HUES6 (cell line): ENCODE data around the gene NIPA2.

Source experiments
- H3K27ac ChIP-seq: 2 replicates; pipeline ENCODE4 v1.7.0; 2013; ENCODE audit warnings: low read depth, mild to moderate bottlenecking, low read length, inconsistent platforms
- H3K27me3 ChIP-seq: 2 replicates; pipeline ENCODE4 v1.6.1; 2013; ENCODE audit warnings: low read length; ENCODE audit not compliant: control insufficient read depth, insufficient read depth
- H3K36me3 ChIP-seq: 2 replicates; pipeline ENCODE4 v1.6.1; 2013; ENCODE audit warnings: low read length; ENCODE audit not compliant: control insufficient read depth, insufficient read depth
- H3K4me1 ChIP-seq: 2 replicates; pipeline ENCODE4 v1.6.1; 2013; ENCODE audit warnings: low read length; ENCODE audit not compliant: control insufficient read depth, insufficient read depth
- H3K4me3 ChIP-seq: 2 replicates; pipeline ENCODE4 v1.5.1; 2013; ENCODE audit warnings: low read depth, low read length
- H3K9ac ChIP-seq: one replicate; pipeline ENCODE4 v1.6.1; 2013; ENCODE audit warnings: mild to moderate bottlenecking, low read length
- H3K9me3 ChIP-seq: 2 replicates; pipeline ENCODE4 v1.6.1; 2013; ENCODE audit warnings: low read depth, low read length; ENCODE audit not compliant: control insufficient read depth, insufficient read depth

The NIPA2 gene

GRCh38 chr15:22903961-22904534, 65.6 kb downstream of the NIPA2 start:
- Histone ChIP-seq H3K4me1 (no peaks in the 10 kb centered on the region), H3K4me3 (no peak overlapping the region), H3K36me3 (peaks cover 69% of the 10 kb centered on the region), H3K27me3 (no peaks in the 10 kb centered on the region), H3K9me3 (peaks cover 3% of the 10 kb centered on the region; the same call in 1 of the 2 replicates), H3K9ac (no peak overlapping the region), H3K27ac (no peak overlapping the region)

GRCh38 chr15:22904736-22905135, 66.3 kb downstream of the NIPA2 start:
- no peaks in the 10 kb centered on the region for H3K9me3 ChIP-seq
- no peak overlapping the region for H3K4me3 ChIP-seq
- no peaks in the 10 kb centered on the region for H3K27me3 ChIP-seq
- no peaks in the 10 kb centered on the region for H3K4me1 ChIP-seq
- H3K27ac ChIP-seq = no peak overlapping the region
- no peak overlapping the region for H3K9ac ChIP-seq
- H3K36me3 ChIP-seq = peaks cover 66% of the 10 kb centered on the region

DNA sequence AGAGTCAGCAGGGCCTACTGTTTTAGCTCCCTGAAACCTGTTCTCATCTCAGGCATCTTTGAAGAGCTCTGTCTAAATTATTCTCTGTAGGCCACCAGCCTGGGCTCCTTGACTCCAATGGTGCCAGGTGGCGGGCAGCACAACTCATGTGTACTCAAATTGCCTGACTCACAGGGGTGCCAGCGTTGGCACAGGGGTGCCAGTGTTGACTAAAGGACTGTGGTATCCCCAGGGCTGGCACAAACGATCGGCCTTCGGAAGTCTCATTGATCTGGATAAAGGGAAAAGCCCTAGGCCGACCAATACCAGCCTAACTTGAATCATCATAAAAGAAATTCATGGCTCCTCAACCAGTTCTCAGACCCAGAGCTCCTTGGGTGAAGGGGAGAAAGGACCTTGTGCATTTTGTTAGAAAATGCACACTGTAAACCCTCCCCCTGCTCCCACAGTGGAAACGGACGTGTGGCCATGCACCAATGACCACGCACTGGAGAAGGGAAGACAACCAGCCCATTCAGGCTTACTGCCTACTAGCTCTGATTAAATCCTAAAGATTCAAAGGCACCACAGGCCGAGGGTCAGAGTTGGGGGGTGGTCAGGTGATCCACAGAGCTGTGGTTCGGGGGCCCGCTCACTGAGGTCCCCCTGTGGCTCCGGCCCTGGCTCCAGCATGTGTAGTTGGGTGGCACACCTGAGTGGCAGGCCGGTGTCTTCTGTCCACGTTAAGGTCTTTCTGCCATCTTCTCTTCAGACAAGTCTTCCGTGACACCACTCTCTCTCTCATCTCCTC, 68.9 kb downstream of the NIPA2 start:
- H3K9me3 ChIP-seq = no peaks in the 10 kb centered on the region
- peaks cover 75% of the 10 kb centered on the region for H3K36me3 ChIP-seq
- H3K27ac ChIP-seq = no peak overlapping the region
- no peaks in the 10 kb centered on the region for H3K4me1 ChIP-seq
- H3K9ac ChIP-seq = no peak overlapping the region
- no peaks in the 10 kb centered on the region for H3K27me3 ChIP-seq
- no peak overlapping the region for H3K4me3 ChIP-seq

DNA sequence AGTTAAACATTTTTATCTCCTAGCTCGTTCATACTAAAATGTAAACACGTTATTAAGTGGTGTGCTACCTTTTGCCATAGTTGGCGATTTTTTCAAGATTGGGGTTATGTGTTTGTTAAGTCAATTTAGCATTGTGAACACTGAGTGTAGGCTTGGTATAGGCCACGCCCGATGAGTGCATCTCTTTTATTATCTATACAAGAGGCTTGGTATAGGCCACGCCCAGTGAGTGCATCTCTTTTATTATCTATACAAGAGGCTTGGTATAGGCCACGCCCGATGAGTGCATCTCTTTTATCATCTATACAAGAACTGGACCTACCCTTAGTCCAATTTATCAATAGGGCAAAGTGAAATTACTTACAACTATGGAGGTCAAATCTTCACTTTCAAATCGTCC, 70.4 kb downstream of the NIPA2 start:
- H3K9me3 ChIP-seq = no peaks in the 10 kb centered on the region
- H3K4me1 ChIP-seq = no peaks in the 10 kb centered on the region
- no peaks in the 10 kb centered on the region for H3K27me3 ChIP-seq
- peaks cover 72% of the 10 kb centered on the region for H3K36me3 ChIP-seq
- no peak overlapping the region for H3K4me3 ChIP-seq
- no peak overlapping the region for H3K9ac ChIP-seq
- H3K27ac ChIP-seq = no peak overlapping the region

DNA sequence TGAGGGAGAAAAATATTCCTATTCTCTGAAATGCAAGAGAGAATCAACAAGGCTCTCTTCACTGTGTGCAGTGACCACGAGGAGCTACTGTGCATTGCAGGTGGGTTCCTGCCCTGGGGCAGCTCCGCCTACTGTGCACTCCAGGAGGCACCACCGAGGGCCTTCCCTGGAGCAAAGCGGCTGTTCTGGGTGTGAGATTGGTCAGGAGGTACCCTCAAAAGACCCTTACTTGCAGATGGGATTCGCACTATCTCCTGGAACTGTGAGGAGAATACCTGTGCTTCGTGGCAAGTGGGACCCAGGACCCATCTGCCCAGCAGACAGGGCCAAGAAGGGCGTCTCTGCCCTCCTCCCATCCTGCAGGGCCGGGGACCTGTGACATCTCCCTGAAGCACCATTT, 72.8 kb downstream of the NIPA2 start:
- no peaks in the 10 kb centered on the region for H3K27me3 ChIP-seq
- H3K36me3 ChIP-seq = peaks cover 77% of the 10 kb centered on the region
- H3K9ac ChIP-seq = no peak overlapping the region
- H3K9me3 ChIP-seq = no peaks in the 10 kb centered on the region
- no peak overlapping the region for H3K27ac ChIP-seq
- no peak overlapping the region for H3K4me3 ChIP-seq
- H3K4me1 ChIP-seq = no peaks in the 10 kb centered on the region

DNA sequence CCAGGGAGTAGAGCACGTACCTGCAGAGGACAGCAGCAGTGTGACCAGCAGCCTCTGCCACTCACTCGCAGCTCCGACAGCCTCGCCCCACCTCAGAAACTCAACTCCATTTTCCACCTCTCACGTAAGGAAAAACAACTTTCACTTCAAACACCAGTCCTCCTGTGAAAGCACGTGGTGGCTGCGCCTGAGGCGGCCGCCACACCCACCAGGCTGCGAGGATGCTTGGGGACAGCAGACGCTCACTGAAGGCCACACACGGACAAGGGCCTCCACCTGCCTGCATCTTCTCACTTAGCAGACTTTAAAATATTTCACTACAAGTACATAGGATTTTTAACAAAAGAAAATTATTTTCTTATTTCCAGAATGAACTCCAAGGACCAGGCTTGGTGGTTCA, 73.8 kb downstream of the NIPA2 start:
- Histone ChIP-seq H3K27me3 (no peaks in the 10 kb centered on the region), H3K4me3 (no peak overlapping the region), H3K27ac (no peak overlapping the region), H3K9me3 (no peaks in the 10 kb centered on the region), H3K4me1 (no peaks in the 10 kb centered on the region), H3K9ac (no peak overlapping the region), H3K36me3 (peaks cover 80% of the 10 kb centered on the region)

DNA sequence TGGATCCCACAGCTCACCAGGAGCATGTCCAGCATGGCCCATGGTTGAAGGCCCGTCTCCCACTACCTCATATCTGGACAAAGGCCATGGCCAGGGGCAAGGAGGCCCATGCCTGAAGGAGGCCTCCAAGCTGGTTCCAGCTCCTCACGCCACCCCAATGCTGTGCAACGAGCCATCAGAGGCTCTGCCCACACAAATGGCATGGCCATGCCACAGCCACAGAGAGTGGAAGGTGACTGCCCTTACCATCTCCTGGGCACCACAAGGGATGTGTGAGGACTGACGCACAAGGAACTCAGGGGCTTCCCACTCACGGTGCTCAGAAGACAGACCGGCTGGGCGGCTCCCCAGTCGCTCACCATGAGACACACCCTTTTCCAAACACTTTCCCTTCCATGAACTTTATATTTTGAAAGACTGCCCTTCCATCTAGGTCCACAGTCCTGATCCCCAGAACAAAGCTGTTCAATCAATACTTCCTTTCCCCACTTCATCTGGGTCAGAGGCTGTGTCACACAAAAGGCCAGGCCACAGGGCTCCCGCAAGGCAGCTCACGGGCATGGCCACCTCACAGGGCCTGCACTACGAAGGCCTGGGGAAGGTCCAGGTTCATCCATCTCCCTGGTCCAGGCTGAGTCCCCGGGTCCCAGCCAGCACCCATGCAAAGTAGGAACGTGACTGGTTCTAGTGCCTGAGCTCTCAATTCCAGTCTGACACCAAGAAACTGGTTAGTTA, 75.3 kb downstream of the NIPA2 start:
- H3K36me3 ChIP-seq = peaks cover 81% of the 10 kb centered on the region

GRCh38 chr15:22915866-22916515, 77.5 kb downstream of the NIPA2 start:
- H3K9me3 ChIP-seq = no peaks in the 10 kb centered on the region
- H3K27me3 ChIP-seq = no peaks in the 10 kb centered on the region
- H3K4me1 ChIP-seq = no peaks in the 10 kb centered on the region
- no peak overlapping the region for H3K27ac ChIP-seq
- H3K4me3 ChIP-seq = no peak overlapping the region
- no peak overlapping the region for H3K9ac ChIP-seq
- peaks cover 68% of the 10 kb centered on the region for H3K36me3 ChIP-seq

More for the DNA sequence above, 75.3 kb downstream of the NIPA2 start:
- Histone ChIP-seq H3K4me3 (no peak overlapping the region), H3K27ac (no peak overlapping the region), H3K4me1 (no peaks in the 10 kb centered on the region), H3K9me3 (no peaks in the 10 kb centered on the region), H3K27me3 (no peaks in the 10 kb centered on the region), H3K9ac (no peak overlapping the region)

- H3K4me3 ChIP-seq = no peak overlapping the region
- H3K9ac ChIP-seq = no peak overlapping the region
- no peaks in the 10 kb centered on the region for H3K4me1 ChIP-seq
- no peaks in the 10 kb centered on the region for H3K27me3 ChIP-seq
- peaks cover 60% of the 10 kb centered on the region for H3K36me3 ChIP-seq
- H3K9me3 ChIP-seq = no peaks in the 10 kb centered on the region
- H3K27ac ChIP-seq = no peak overlapping the region; the same call in 1 of the 2 replicates
Measured at GRCh38 chr15:22916606-22917350, 78.3 kb downstream of the NIPA2 start.

DNA sequence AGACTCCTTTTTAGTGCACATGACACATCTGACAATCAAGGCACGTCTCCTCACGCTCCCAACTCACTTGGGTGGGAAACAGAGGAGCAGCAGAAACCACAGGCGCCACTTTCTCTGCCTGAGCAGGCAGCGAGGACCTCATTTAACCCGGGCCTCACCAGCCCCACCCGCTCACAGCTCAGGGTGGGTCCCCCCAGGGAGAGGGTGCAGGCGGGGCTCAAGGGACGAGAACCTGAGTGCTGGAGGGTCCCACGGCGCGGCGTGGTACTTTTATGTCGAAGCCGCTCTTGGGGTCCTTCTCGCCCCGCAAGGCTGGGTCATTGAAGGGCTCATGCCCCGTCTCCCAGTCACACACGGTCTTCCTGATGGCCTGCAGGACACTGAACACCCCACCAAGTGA, 79.1 kb downstream of the NIPA2 start:
- Histone ChIP-seq H3K27ac (no peak overlapping the region; the same call in 1 of the 2 replicates), H3K9me3 (no peaks in the 10 kb centered on the region), H3K27me3 (no peaks in the 10 kb centered on the region), H3K4me3 (no peak overlapping the region), H3K36me3 (peaks cover 55% of the 10 kb centered on the region), H3K4me1 (no peaks in the 10 kb centered on the region), H3K9ac (no peak overlapping the region)
